ENCODE results near the gene TMEM167A. TPM values are rescaled to one million over a fixed set of nuclear protein-coding genes. Genes with fewer than 3 reads are reported as not detected.

Gene TMEM167A
- total RNA-seq, 1 experiment from 2014 or later = 139 TPM

- no peak overlapping the region for H3K14ac ChIP-seq (ENCODE audit: insufficient read depth, low read length)
- no peak overlapping the region for H2BK5ac ChIP-seq (ENCODE audit: insufficient read length, low read length)
- no peak overlapping the region for H2AFZ ChIP-seq (ENCODE audit: low read length)
- no peaks in the 10 kb centered on the region for H4K20me1 ChIP-seq (ENCODE audit: control insufficient read depth, insufficient read depth, insufficient read length)
- no peaks in the 10 kb centered on the region for H3K23me2 ChIP-seq (ENCODE audit: insufficient read length, low read depth, low read length, poor library complexity, severe bottlenecking)
- H3T11ph ChIP-seq (ENCODE audit: low read length) = no peak overlapping the region
- no peak overlapping the region for H2BK120ac ChIP-seq (ENCODE audit: low read depth, low read length, poor library complexity, severe bottlenecking)
- H3K4ac ChIP-seq (ENCODE audit: low read depth, low read length) = no peak overlapping the region
- H2BK20ac ChIP-seq (ENCODE audit: low read depth, low read length, poor library complexity, severe bottlenecking) = no peak overlapping the region
- H3K27ac ChIP-seq (ENCODE audit: insufficient read length, low read depth, low read length) = no peak overlapping the region
- no peaks in the 10 kb centered on the region for H3K27me3 Mint-ChIP-seq (ENCODE audit: low read depth)
- H3K36me3 Mint-ChIP-seq (ENCODE audit: insufficient read depth in 1 of 3, low read depth in 3 of 3) = no peaks in the 10 kb centered on the region
- H3K4me1 Mint-ChIP-seq = peaks cover 20 to 27% of the 10 kb centered on the region in 2 experiments
- H3K4me3 Mint-ChIP-seq = no peak overlapping the region
- no peaks in the 10 kb centered on the region for H3K9me3 Mint-ChIP-seq
- H3K4me2 ChIP-seq (ENCODE audit: insufficient read depth, insufficient read length, low read length) = no peak overlapping the region
- H3K9ac ChIP-seq (ENCODE audit: extremely low read depth, insufficient read length, low read length) = no peak overlapping the region
- H3K56ac ChIP-seq (ENCODE audit: insufficient read length, low read depth, low read length) = no peak overlapping the region
- no peak overlapping the region for H2BK15ac ChIP-seq (ENCODE audit: low read depth, low read length)
- H4K5ac ChIP-seq (ENCODE audit: insufficient read length, low read depth, low read length) = no peak overlapping the region
- H3K9me3 ChIP-seq (ENCODE audit: control insufficient read depth, low read depth, low read length) = no peaks in the 10 kb centered on the region
- peaks cover 4% of the 10 kb centered on the region; the same call in 1 of the 2 replicates for H3K4me1 ChIP-seq (ENCODE audit: insufficient read depth, low read length)
- no CpG with 5 or more reads among the region's 4 CpGs for WGBS (ENCODE audit: extremely low coverage, insufficient read length, low lambda C conversion rate)
- H3K79me1 ChIP-seq (ENCODE audit: insufficient read depth, low read depth, low read length, poor library complexity, severe bottlenecking) = no peaks in the 10 kb centered on the region
- H3K23ac ChIP-seq (ENCODE audit: insufficient read length, low read depth, low read length) = no peak overlapping the region
- H3K79me2 ChIP-seq (ENCODE audit: insufficient read depth, low read length) = no peaks in the 10 kb centered on the region
- H4K91ac ChIP-seq (ENCODE audit: insufficient read length, low read depth, low read length) = no peak overlapping the region
- DNase-seq = no peak
- no peak overlapping the region for H2AK5ac ChIP-seq (ENCODE audit: insufficient read length, low read length)
- no peak overlapping the region for H2BK12ac ChIP-seq (ENCODE audit: insufficient read length, low read depth, low read length)
- no peak overlapping the region for H4K8ac ChIP-seq (replicated peaks; ENCODE audit: insufficient read length, low read depth, low read length)
- H3K27ac Mint-ChIP-seq = no peak overlapping the region; a peak in 1 of 7 replicates
- no peaks in the 10 kb centered on the region for H3K27me3 ChIP-seq (ENCODE audit: insufficient read depth, low read length)
- no peak overlapping the region for H3K18ac ChIP-seq (ENCODE audit: insufficient read length, low read depth, low read length)
- TF ChIP-seq, protein P1, sequence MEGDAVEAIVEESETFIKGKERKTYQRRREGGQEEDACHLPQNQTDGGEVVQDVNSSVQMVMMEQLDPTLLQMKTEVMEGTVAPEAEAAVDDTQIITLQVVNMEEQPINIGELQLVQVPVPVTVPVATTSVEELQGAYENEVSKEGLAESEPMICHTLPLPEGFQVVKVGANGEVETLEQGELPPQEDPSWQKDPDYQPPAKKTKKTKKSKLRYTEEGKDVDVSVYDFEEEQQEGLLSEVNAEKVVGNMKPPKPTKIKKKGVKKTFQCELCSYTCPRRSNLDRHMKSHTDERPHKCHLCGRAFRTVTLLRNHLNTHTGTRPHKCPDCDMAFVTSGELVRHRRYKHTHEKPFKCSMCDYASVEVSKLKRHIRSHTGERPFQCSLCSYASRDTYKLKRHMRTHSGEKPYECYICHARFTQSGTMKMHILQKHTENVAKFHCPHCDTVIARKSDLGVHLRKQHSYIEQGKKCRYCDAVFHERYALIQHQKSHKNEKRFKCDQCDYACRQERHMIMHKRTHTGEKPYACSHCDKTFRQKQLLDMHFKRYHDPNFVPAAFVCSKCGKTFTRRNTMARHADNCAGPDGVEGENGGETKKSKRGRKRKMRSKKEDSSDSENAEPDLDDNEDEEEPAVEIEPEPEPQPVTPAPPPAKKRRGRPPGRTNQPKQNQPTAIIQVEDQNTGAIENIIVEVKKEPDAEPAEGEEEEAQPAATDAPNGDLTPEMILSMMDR (conservative IDR thresholded peaks at IDR 0.05) = no peak
Measured at GRCh38 chr5:83036991-83037575, 40.1 kb downstream of the TMEM167A start.
